Vagina (tissue), 2 donors: ENCODE measurements around the gene ZNHIT3.

ENCODE experiments used
- POLR2A ChIP-seq, 2 donors: fragments of 450-650 bp; IDR thresholded peaks; one replicate each; pipeline ENCODE4 v1.6.1; 2017; ENCODE audit warnings: antibody characterized with exemption in 2 of 2, mild to moderate bottlenecking in 2 of 2, moderate library complexity in 2 of 2
- POLR2AphosphoS5 ChIP-seq, 2 donors: sonication (generic); formaldehyde crosslinking; IDR thresholded peaks; one replicate each; pipeline ENCODE4 v1.9.0; 2017; ENCODE audit warnings: antibody characterized with exemption in 2 of 2, mild to moderate bottlenecking in 2 of 2, low read depth in 1 of 2; ENCODE audit not compliant: insufficient read depth in 1 of 2
- TF ChIP-seq, protein P1 (sequence below), 3 experiments: fragments of 450-650 bp in 2 of 3; fragments of 200-600 bp in 1 of 3; sonication (generic) in 1 of 3; IDR thresholded peaks; one replicate each; pipeline ENCODE4 v1.5.1; 2017 to 2019; ENCODE audit warnings: antibody characterized with exemption in 3 of 3, mild to moderate bottlenecking in 2 of 3, moderate library complexity in 2 of 3

DNA sequence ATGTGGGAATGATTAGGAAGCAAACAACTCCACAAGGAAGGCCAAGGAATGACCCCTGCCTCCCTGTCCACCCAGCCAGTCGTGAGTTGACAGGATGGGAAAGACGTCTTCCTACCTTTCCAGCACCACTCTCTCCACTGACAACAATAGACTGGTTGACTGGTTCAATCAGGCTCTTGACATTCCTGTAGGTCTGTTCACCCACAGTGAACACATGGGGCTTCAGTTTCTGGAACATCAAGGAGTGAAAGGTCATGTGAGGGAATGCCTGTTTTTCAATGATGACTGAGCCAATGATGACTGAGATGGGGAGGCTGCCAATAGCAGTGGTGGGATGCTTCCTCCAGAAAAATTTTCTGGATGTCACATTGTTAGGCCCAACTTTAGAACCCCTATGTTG is 38.6 kb downstream of the ZNHIT3 start:
- TF ChIP-seq, protein P1, sequence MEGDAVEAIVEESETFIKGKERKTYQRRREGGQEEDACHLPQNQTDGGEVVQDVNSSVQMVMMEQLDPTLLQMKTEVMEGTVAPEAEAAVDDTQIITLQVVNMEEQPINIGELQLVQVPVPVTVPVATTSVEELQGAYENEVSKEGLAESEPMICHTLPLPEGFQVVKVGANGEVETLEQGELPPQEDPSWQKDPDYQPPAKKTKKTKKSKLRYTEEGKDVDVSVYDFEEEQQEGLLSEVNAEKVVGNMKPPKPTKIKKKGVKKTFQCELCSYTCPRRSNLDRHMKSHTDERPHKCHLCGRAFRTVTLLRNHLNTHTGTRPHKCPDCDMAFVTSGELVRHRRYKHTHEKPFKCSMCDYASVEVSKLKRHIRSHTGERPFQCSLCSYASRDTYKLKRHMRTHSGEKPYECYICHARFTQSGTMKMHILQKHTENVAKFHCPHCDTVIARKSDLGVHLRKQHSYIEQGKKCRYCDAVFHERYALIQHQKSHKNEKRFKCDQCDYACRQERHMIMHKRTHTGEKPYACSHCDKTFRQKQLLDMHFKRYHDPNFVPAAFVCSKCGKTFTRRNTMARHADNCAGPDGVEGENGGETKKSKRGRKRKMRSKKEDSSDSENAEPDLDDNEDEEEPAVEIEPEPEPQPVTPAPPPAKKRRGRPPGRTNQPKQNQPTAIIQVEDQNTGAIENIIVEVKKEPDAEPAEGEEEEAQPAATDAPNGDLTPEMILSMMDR (IDR thresholded peaks at IDR 0.05) = no peak
- no peak for TF ChIP-seq POLR2AphosphoS5 (IDR thresholded peaks at IDR 0.05; ENCODE audit: insufficient read depth in 1 of 2, low read depth in 1 of 2)
- no peak for TF ChIP-seq POLR2A (IDR thresholded peaks at IDR 0.05)
